Measurements from ENCODE around the gene MRPL36.
"Not testable (repeated sequence)": the region's sequence is repeated elsewhere in the genome, so short reads cannot be mapped to it uniquely, and the experiment has no call there.

Gene MRPL36

GRCh38 chr5:1796371-1797102 is 3.1 kb downstream of the MRPL36 start:
- no peak for DNase-seq (ENCODE audit: low read depth)

DNA sequence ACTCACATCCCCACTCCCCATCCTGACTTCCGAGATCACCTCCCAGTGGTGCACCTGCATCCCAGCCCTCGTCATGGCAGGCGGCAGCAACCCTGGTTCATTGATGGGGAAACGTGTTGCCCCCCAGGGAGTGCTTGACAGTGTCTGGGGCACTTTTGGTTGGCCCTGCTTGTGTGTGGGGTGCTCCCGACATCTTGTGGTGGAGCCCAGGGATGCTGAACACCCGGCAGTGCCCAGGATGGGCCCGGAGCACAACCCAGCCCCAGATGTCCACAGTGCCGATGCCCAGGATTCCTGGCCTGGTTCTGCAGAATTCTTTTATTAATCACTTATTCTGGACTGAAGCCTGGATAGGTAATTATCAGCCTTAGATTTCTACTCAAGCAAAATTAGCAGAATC is 3.7 kb downstream of the MRPL36 start:
- DNase-seq (ENCODE audit: low read depth) = no peak

GRCh38 chr5:1795506-1795905 is 4.1 kb downstream of the MRPL36 start:
- DNase-seq (ENCODE audit: low read depth) = no peak

DNA sequence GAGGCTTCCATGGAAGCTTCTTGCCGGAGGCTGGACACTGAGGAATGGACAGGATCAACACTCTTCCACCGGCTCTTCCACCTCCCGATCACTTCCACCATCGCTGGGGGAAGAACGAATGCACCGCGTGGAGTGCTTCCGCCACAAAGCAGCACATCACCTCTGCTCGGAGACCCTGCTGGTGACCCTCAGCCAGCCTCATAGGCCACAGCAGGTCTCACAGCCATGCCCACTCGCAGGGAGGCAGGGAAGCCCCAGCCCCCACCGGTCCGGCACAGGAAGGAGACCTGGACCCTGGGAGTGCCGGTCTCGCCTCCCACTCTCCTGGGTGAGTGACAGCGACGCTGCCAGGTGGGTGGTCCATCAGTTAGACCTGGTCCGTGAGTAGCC is 4.7 kb downstream of the MRPL36 start:
- DNase-seq (ENCODE audit: low read depth) = no peak

- no peak for DNase-seq (ENCODE audit: low read depth)
Measured at GRCh38 chr5:1793966-1794900, 5.4 kb downstream of the MRPL36 start.

GRCh38 chr5:1793301-1793740 is 6.3 kb downstream of the MRPL36 start:
- DNase-seq (ENCODE audit: low read depth) = no peak

- DNase-seq (ENCODE audit: low read depth) = peak; percentile 56
Measured at GRCh38 chr5:1792842-1793266, 6.8 kb downstream of the MRPL36 start.

- DNase-seq (ENCODE audit: low read depth) = no peak
Measured at GRCh38 chr5:1791176-1791575, 8.5 kb downstream of the MRPL36 start.

DNA sequence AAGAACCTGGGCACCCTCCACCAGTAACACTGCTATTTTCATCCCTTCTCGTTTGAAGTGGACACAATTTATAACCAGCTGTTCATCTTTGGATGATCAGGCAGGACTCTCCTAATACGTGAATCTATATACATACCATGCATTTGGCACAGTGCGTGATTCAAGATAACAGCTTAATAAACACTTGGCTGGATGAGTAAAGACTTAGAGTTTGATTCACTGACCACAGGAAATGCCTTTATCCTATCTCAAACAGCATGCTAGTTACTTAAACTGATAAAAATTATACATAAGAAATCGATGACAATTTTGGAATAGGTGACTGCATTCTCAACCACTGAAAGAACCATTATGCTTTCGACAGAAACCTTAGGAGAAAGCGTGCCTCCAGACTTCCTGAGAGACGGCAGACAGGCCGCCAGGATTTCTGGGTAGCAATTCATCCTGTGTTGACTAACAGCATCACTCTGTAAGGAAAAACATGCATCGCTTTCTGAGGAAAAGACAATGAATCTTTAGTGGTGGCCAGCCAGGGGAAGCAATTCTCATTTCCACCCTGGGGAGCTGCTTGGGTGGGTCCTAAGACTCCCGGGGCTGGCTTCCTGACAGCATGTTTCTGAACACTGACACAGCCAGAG is 9.7 kb downstream of the MRPL36 start:
- no peak for DNase-seq (ENCODE audit: low read depth)

DNA sequence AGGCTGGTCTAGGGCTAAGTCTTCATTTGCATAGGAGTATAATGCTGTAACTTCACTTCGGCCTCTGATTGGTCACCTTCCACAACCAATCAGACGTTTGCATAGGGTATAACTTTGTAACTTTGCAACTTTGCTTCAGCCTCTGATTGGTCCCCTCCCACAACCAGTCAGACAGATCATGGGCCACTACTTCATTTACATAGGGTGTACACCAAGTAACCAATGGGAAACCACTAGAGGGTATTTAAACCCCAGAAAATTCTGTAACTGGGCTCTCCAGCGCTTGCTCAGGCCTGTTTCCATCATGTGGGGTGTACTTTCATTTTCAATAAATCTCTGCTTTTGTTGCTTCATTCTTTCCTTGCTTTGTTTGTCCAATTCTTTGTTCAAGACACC is 10.2 kb downstream of the MRPL36 start:
- DNase-seq (ENCODE audit: low read depth) = not testable (repeated sequence)

- no peak for DNase-seq (ENCODE audit: low read depth)
Measured at GRCh38 chr5:1788828-1789227, 10.8 kb downstream of the MRPL36 start.

DNA sequence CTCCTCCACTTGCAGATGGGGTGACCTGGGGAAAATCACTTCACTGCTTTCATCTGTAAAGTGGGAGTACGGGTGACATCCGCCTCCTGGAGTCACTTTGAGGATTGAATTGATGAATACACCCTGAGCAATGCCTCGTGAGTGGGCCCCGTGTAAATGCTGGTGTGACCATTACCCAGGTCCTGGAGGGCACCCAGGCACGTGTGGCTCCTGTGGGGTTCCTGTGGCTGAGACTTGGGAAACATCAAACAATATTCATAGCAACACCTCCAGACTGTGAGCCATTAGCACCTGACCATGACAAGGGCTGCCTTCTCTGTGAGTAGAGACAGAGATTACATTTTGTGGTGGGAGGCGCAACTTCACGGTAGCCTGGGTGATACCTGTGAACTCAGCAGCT is 11.4 kb downstream of the MRPL36 start:
- no peak for DNase-seq (ENCODE audit: low read depth)

DNA sequence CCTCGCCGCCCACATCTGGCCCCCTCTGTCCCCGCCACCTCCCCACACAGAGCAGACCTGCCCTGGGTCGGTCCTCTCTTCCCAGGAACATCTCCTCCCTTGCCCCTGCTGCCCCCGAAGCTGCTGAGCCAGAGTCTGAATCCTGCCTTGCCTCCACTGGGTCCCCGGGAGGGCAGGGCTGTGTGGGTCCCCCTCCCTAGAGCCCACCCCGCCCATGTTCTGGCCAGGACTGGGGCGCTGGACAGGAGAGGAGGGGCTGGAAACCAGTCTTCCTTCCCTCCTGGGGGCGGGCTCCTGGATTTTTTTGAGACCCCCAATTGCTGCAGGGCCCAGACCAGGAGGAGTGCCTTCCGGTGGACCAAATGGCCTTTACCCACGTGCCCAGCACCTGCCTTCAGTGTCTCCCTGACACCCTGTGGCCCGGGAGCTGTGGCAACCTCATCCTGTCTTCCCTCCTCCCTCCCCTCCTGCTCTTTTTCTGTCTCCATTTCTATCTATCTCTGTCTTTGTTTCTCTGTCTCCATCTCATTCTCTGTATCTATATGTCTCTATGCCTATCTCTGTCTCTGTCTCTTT is 12.1 kb downstream of the MRPL36 start:
- DNase-seq (ENCODE audit: low read depth) = no peak

DNA sequence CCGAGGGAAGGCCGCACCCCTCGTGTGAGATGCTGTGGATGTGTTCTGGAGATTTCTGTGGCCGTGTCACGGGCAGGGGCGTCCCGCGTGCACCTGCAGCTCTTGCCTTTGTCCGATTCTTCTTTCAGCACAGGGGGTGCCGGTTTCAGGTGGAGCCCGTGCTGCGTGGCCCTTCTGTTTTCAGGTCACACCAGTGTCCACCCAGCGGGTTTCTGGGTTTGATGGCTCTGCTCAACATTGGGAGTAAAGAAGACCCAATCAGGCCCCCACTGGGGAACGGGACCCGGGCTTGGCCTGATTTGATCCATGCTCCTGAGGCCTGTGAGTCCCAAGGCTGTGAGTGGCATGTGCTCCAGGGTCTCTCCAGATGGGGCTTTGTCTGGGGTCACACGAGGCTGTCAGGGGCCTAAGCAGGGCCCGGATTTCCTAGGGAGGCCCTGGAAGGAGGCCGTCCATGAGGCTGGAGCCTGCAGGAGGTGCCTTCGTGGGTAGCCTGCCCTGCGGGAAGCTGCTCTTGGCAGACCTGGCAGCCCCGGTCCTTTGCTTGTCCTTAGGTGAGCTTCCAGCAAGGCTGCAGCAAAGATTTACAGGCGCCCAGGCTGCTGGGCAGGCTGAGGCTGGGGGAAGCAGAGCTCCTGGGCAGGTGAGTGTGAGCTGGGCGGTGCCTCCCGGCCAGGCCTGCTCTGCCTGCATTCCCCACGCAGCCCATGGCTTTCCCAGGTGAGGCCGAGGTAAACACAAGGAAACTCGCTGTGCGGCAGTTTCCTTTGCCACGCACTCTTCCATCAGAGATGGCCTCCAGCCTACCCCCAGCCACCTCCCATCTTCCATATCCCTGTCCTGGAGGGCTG is 12.8 kb downstream of the MRPL36 start:
- DNase-seq (ENCODE audit: low read depth) = no peak

GRCh38 chr5:1785984-1786383 is 13.7 kb downstream of the MRPL36 start:
- no peak for DNase-seq (ENCODE audit: low read depth)

DNA sequence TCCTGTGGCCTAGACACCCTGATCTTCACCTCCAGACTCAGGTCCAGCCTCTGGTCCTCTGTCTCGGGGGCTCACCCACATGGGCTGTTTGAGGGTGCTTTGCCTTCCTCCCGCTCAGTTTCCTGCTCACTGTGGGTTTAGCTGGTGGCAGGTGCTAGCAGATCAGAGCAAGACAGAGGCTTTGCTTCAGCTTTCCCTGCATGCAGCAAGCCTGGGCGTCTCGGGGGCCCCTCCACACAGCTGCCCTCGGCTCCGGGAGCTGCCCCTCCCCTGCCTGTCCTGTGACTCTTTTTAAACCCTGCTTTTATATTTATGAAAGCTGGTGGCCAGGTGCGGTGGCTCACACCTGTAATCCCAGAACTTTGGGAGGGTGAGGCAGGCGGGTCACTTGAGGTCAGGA is 14.6 kb downstream of the MRPL36 start:
- no peak for DNase-seq (ENCODE audit: low read depth)

DNA sequence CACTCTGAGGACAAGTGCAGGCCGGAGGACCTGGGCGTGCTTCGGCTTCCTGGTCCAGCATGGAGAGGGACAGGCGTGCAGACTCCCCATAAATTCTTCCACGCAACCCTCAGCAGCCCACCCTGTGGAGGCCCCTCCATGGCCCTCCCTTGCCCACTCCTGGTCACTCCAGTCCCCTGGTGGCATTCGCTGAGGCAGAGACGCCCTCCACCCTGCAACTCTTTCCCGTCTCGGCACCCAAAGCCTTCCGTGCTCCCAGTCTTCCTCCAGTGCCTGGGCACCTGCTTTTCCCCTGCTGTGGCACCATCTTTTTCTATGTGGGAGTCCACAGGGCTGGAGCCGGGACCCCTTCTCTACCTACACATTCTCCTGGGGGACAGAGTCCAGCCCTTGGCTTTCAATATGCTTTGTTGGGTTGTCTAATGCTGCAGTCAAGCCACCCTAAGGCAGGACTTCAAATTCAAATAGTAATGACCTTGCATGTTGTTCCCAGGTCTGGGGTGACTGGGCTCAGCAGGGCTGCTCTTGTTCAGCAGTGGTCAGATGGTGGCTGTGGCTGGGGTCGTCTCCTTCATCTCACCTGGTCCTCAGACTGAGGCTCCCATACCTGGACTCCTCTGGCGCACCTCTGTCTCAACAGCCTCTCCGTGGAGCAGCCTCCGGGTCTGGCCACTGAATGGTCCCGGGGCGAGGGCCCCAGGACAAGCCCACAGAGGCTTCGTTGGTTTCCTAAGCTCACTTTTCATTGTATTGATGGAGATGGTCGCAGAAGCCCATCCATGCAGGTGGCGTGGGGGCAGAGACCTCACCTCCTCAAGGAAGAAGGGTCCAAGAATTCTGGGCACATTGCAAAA is 15.2 kb downstream of the MRPL36 start:
- DNase-seq (ENCODE audit: low read depth) = no peak

- DNase-seq (ENCODE audit: low read depth) = no peak
Measured at GRCh38 chr5:1783216-1783554, 16.5 kb downstream of the MRPL36 start.

DNA sequence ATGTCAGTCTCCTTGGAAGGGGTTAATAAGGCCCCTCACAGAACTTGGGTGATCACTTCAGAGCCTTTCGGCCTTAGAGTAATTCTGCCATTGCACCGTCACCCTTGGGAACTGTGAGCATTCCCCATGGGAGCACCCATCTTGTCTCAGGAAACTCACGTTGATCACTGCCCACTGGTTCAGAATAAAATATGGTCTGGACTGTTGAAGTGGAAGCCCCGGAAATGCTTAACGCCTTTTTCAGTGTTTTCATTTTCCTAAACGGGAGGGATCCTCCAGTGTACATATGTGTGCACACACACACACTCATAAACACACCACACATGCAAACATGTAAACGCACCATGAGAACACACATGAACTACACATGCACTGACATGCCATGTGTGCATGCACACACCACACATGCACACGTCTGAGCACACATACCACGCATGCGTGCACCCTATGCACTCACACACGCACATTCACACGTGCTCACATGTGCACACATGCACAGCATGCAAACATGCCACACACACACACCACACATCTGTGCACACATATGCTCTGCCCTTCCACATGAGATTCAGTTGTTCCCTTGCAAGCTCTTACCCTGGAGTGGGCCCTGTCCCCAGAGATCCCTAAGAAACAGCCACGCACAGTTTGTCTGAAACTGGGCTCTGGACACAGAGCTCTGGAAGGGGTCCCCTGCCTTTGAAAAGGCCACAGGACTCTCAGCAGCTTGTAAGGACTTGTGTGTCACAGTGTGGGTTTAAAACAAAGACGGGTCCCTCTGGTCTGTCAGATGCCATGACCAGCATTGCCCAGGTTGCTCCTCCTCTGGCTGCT is 17.0 kb downstream of the MRPL36 start:
- no peak for DNase-seq (ENCODE audit: low read depth)
